ENCODE measurements around the gene CLBA1.
"Not testable (repeated sequence)": the region's sequence is repeated elsewhere in the genome, so short reads cannot be mapped to it uniquely, and the experiment has no call there.

CLBA1 gene

GRCh38 chr14:104985675-104986486 lies at the start of gene CLBA1:
TSS of gene CLBA1 (plus strand) at chr14:104985788. CDS start at chr14:104986432, 644 bp downstream.
- peak; percentile 89 for DNase-seq

- no peak for DNase-seq
Measured at GRCh38 chr14:104935955-104936354, 49.6 kb upstream of the CLBA1 start.

- DNase-seq, result no peak
Measured at GRCh38 chr14:104936361-104937155, 49.0 kb upstream of the CLBA1 start.

GRCh38 chr14:104937161-104937560 lies 48.4 kb upstream of the CLBA1 start:
- DNase-seq, result no peak

- no peak for DNase-seq
Measured at GRCh38 chr14:104937694-104938365, 47.8 kb upstream of the CLBA1 start.

GRCh38 chr14:104938436-104938835 lies 47.2 kb upstream of the CLBA1 start:
- DNase-seq, result no peak

GRCh38 chr14:104938960-104939359 lies 46.6 kb upstream of the CLBA1 start:
- no peak for DNase-seq

GRCh38 chr14:104939666-104940410 lies 45.8 kb upstream of the CLBA1 start:
- no peak for DNase-seq

- no peak for DNase-seq
Measured at GRCh38 chr14:104940526-104941150, 45.0 kb upstream of the CLBA1 start.

GRCh38 chr14:104941508-104942365 lies 43.9 kb upstream of the CLBA1 start:
- DNase-seq, result no peak

- no peak for DNase-seq
Measured at GRCh38 chr14:104942586-104942985, 43.0 kb upstream of the CLBA1 start.

GRCh38 chr14:104943216-104944015 lies 42.2 kb upstream of the CLBA1 start:
- DNase-seq, result not testable (repeated sequence)

GRCh38 chr14:104944016-104944308 lies 41.6 kb upstream of the CLBA1 start:
- not testable (repeated sequence) for DNase-seq

GRCh38 chr14:104944436-104945205 lies 41.0 kb upstream of the CLBA1 start:
- DNase-seq, result not testable (repeated sequence)

GRCh38 chr14:104945266-104945665 lies 40.3 kb upstream of the CLBA1 start:
- DNase-seq, result not testable (repeated sequence)

- DNase-seq, result not testable (repeated sequence)
Measured at GRCh38 chr14:104945986-104946965, 39.3 kb upstream of the CLBA1 start.

GRCh38 chr14:104947201-104947600 lies 38.4 kb upstream of the CLBA1 start:
- not testable (repeated sequence) for DNase-seq

Data from OCI-M1 (cell line).